ENCODE data around the gene TDG.

TDG gene

GRCh38 chr12:103965590-103966504, at the start of gene TDG:
TSS of gene TDG (plus strand) at chr12:103965872. CDS start at chr12:103966038, 166 bp downstream.
- no peak for TF ChIP-seq ISL1 (CRISPR knock-in tag; IDR thresholded peaks at IDR 0.05)
- no peak for TF ChIP-seq ZC3H10 (CRISPR knock-in tag; IDR thresholded peaks at IDR 0.05)
- TF ChIP-seq, protein P1, sequence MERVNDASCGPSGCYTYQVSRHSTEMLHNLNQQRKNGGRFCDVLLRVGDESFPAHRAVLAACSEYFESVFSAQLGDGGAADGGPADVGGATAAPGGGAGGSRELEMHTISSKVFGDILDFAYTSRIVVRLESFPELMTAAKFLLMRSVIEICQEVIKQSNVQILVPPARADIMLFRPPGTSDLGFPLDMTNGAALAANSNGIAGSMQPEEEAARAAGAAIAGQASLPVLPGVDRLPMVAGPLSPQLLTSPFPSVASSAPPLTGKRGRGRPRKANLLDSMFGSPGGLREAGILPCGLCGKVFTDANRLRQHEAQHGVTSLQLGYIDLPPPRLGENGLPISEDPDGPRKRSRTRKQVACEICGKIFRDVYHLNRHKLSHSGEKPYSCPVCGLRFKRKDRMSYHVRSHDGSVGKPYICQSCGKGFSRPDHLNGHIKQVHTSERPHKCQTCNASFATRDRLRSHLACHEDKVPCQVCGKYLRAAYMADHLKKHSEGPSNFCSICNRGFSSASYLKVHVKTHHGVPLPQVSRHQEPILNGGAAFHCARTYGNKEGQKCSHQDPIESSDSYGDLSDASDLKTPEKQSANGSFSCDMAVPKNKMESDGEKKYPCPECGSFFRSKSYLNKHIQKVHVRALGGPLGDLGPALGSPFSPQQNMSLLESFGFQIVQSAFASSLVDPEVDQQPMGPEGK (CRISPR knock-in tag; IDR thresholded peaks at IDR 0.05; ENCODE audit: borderline replicate concordance), result no peak
- no peak for TF ChIP-seq ZFP30 (CRISPR knock-in tag; IDR thresholded peaks at IDR 0.05)
- TF ChIP-seq ZNF8 (CRISPR knock-in tag; IDR thresholded peaks at IDR 0.05), result no peak
- no peak for TF ChIP-seq CSDC2 (CRISPR knock-in tag; IDR thresholded peaks at IDR 0.05)
- no peak for TF ChIP-seq TOX (CRISPR knock-in tag; IDR thresholded peaks at IDR 0.05; ENCODE audit: borderline replicate concordance)
- no peak for TF ChIP-seq PPARA (CRISPR knock-in tag; IDR thresholded peaks at IDR 0.05; ENCODE audit: borderline replicate concordance)
- TF ChIP-seq GLIS3 (CRISPR knock-in tag; IDR thresholded peaks at IDR 0.05), result no peak; the same call in 1 of the 2 replicates
- TF ChIP-seq, protein P2, sequence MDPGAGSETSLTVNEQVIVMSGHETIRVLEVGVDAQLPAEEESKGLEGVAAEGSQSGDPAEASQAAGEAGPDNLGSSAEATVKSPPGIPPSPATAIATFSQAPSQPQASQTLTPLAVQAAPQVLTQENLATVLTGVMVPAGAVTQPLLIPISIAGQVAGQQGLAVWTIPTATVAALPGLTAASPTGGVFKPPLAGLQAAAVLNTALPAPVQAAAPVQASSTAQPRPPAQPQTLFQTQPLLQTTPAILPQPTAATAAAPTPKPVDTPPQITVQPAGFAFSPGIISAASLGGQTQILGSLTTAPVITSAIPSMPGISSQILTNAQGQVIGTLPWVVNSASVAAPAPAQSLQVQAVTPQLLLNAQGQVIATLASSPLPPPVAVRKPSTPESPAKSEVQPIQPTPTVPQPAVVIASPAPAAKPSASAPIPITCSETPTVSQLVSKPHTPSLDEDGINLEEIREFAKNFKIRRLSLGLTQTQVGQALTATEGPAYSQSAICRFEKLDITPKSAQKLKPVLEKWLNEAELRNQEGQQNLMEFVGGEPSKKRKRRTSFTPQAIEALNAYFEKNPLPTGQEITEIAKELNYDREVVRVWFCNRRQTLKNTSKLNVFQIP (CRISPR knock-in tag; IDR thresholded peaks at IDR 0.05; ENCODE audit: borderline replicate concordance, low read depth), result no peak
- peak; percentile 45; the same call in 1 of the 2 replicates for TF ChIP-seq ZFP3 (CRISPR knock-in tag; IDR thresholded peaks at IDR 0.05)
- TF ChIP-seq BACH2 (CRISPR knock-in tag; IDR thresholded peaks at IDR 0.05; ENCODE audit: borderline replicate concordance), result no peak
- no peak for TF ChIP-seq ESRRG (CRISPR knock-in tag; IDR thresholded peaks at IDR 0.05)
- peak; percentile 61; the same call in 1 of the 2 replicates for TF ChIP-seq ZNF70 (CRISPR knock-in tag; IDR thresholded peaks at IDR 0.05)
- TF ChIP-seq OSR1 (CRISPR knock-in tag; IDR thresholded peaks at IDR 0.05), result no peak
- no peak for TF ChIP-seq TCF4 (CRISPR knock-in tag; IDR thresholded peaks at IDR 0.05; ENCODE audit: borderline replicate concordance)
- TF ChIP-seq ARNTL (CRISPR knock-in tag; IDR thresholded peaks at IDR 0.05; ENCODE audit: borderline replicate concordance, low read depth), result no peak
- ATAC-seq, result peak; percentile 97

- no peak for TF ChIP-seq ARNTL (CRISPR knock-in tag; IDR thresholded peaks at IDR 0.05; ENCODE audit: borderline replicate concordance, low read depth)
- no peak for TF ChIP-seq ISL1 (CRISPR knock-in tag; IDR thresholded peaks at IDR 0.05)
- TF ChIP-seq PPARA (CRISPR knock-in tag; IDR thresholded peaks at IDR 0.05; ENCODE audit: borderline replicate concordance), result no peak
- TF ChIP-seq ESRRG (CRISPR knock-in tag; IDR thresholded peaks at IDR 0.05), result no peak
- TF ChIP-seq ZNF565 (CRISPR knock-in tag; conservative IDR thresholded peaks at IDR 0.05; ENCODE audit: low read depth), result no peak
- TF ChIP-seq, protein P3, sequence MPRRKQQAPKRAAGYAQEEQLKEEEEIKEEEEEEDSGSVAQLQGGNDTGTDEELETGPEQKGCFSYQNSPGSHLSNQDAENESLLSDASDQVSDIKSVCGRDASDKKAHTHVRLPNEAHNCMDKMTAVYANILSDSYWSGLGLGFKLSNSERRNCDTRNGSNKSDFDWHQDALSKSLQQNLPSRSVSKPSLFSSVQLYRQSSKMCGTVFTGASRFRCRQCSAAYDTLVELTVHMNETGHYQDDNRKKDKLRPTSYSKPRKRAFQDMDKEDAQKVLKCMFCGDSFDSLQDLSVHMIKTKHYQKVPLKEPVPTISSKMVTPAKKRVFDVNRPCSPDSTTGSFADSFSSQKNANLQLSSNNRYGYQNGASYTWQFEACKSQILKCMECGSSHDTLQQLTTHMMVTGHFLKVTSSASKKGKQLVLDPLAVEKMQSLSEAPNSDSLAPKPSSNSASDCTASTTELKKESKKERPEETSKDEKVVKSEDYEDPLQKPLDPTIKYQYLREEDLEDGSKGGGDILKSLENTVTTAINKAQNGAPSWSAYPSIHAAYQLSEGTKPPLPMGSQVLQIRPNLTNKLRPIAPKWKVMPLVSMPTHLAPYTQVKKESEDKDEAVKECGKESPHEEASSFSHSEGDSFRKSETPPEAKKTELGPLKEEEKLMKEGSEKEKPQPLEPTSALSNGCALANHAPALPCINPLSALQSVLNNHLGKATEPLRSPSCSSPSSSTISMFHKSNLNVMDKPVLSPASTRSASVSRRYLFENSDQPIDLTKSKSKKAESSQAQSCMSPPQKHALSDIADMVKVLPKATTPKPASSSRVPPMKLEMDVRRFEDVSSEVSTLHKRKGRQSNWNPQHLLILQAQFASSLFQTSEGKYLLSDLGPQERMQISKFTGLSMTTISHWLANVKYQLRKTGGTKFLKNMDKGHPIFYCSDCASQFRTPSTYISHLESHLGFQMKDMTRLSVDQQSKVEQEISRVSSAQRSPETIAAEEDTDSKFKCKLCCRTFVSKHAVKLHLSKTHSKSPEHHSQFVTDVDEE (CRISPR knock-in tag; IDR thresholded peaks at IDR 0.05), result no peak
- no peak for TF ChIP-seq TOX (CRISPR knock-in tag; IDR thresholded peaks at IDR 0.05; ENCODE audit: borderline replicate concordance)
- no peak for TF ChIP-seq CSRNP3 (CRISPR knock-in tag; IDR thresholded peaks at IDR 0.05)
- no peak for TF ChIP-seq SNAI2 (CRISPR knock-in tag; IDR thresholded peaks at IDR 0.05)
- TF ChIP-seq ZNF8 (CRISPR knock-in tag; IDR thresholded peaks at IDR 0.05), result no peak
- no peak for TF ChIP-seq ZFP30 (CRISPR knock-in tag; IDR thresholded peaks at IDR 0.05)
- TF ChIP-seq CSDC2 (CRISPR knock-in tag; IDR thresholded peaks at IDR 0.05), result no peak
- TF ChIP-seq, protein P2 (CRISPR knock-in tag; IDR thresholded peaks at IDR 0.05; ENCODE audit: borderline replicate concordance, low read depth), result no peak
- no peak for TF ChIP-seq ZNF70 (CRISPR knock-in tag; IDR thresholded peaks at IDR 0.05)
- TF ChIP-seq GLIS3 (CRISPR knock-in tag; IDR thresholded peaks at IDR 0.05), result no peak
- TF ChIP-seq, protein P4, sequence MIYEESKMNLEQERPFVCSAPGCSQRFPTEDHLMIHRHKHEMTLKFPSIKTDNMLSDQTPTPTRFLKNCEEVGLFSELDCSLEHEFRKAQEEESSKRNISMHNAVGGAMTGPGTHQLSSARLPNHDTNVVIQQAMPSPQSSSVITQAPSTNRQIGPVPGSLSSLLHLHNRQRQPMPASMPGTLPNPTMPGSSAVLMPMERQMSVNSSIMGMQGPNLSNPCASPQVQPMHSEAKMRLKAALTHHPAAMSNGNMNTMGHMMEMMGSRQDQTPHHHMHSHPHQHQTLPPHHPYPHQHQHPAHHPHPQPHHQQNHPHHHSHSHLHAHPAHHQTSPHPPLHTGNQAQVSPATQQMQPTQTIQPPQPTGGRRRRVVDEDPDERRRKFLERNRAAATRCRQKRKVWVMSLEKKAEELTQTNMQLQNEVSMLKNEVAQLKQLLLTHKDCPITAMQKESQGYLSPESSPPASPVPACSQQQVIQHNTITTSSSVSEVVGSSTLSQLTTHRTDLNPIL (CRISPR knock-in tag; IDR thresholded peaks at IDR 0.05; ENCODE audit: low read depth), result no peak
Measured at GRCh38 chr12:103917873-103918272, 47.8 kb upstream of the TDG start.

More at GRCh38 chr12:103917873-103918272, 47.8 kb upstream of the TDG start:
- no peak for ATAC-seq

Data from SK-N-SH treated with all-trans-retinoic acid at 6 μM for 48 hours (cell line).